Right renal pelvis (tissue), 4 donors: Measurements from ENCODE around the gene TFB1M. TPM values are rescaled to one million over a fixed set of nuclear protein-coding genes. Genes with fewer than 3 reads are reported as not detected.
"Not testable (repeated sequence)": the region's sequence is repeated elsewhere in the genome, so short reads cannot be mapped to it uniquely, and the experiment has no call there.

Source experiments
- DNase-seq, 4 donors: peaks; one replicate each; pipeline ENCODE4 v3.0.0-alpha.2; 2013; ENCODE audit warnings: low read depth in 4 of 4, low spot score in 3 of 4, missing footprints in 1 of 4
- polyA plus RNA-seq, 4 donors: library from polyadenylated mRNA; unstranded; fragments of 120-200 nt; gene quantifications; one replicate each; pipeline ENCODE4 v1.2.1, GENCODE V29; 2013; ENCODE audit not compliant: insufficient read length in 4 of 4

TFB1M gene
- 10 to 100 TPM; 17.4 to 19.5 (median 18.8) TPM for polyA plus RNA-seq

DNA sequence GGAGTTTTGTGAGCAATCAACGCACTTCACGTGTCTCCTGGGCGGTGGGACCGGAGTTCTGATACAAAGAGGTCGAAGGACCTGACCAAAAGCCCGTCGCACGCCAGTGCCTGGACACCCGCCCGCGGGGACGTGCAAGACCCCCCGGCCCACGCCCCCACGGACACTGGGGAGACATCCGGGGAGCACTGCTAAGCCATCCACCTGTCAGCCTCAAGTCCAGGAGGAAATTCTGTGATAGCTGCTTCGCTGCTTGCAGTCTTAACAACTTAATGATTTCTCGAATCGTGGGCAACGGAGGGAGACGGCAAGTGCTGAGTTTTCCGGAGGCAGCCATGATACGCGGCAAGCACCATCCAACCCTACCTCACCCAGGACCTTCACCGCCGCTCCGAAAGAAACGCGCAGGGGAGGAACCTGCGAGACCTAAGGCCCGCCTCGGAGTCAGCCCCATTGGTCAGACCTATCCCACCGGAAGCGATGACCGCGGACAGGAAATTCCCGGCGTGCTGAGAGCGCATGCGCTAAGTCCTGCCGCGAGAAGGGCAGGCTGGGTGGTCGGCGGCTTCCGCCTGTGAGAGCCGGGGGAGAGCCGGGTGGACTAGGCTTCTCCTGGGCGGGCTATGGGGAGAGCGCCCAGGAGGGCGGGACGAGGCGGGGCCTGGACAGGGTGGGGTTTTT, at the start of gene TFB1M:
Gene TFB1M, minus strand, starts transcription at position 393 of the 681 bp plus-strand sequence. Its CDS starts 56 bp downstream, at position 337.
- peak; percentile 96 to 98 (median 96) for DNase-seq

- DNase-seq: not testable (repeated sequence)
Measured at GRCh38 chr6:155364021-155364420, 49.7 kb upstream of the TFB1M start.

GRCh38 chr6:155362968-155363632, 48.8 kb upstream of the TFB1M start:
- DNase-seq: not testable (repeated sequence)

- no peak for DNase-seq
Measured at GRCh38 chr6:155354167-155354566, 39.9 kb upstream of the TFB1M start.

GRCh38 chr6:155352811-155353210, 38.5 kb upstream of the TFB1M start:
- no peak for DNase-seq

GRCh38 chr6:155352130-155352420, 37.8 kb upstream of the TFB1M start:
- no peak for DNase-seq

DNA sequence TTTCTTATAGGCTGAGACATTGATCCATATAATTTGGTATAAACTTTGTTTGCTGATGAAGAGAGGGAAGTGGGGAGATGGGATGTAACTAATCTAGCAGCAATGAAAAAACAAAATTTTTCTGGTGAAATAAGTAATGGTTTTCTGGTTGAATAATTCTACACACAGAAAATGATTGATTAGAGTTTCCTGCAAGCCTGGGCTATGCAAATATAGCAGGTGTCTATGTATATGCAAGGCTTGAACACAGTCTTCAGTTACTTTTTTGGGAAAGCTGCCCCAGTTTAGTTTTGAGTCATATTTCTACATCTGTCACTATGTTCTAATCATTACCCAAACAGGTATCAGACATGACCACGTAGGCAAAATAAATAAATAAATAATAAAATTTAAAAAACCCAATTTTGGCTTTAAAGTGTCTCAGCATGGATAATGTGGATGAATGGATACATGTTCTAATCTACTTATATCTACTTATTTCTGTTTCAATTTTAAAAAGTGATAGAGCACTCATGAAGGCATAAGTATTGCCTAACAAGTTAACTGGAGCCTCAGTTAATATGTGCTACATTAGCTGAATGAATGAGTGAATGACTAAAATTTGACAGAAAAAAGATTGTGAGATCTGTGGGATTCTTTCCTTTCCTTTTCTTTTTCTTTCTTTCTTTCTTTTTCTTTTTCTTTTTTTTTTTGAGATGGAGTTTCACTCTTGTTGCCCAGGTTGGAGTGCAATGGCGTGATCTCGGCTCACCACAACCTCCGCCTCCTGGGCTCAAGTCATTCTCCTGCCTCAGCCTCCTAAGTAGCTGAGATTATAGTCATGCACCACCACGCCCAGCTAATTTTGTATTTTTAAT, 37.2 kb upstream of the TFB1M start:
- no peak for DNase-seq

GRCh38 chr6:155349956-155350355, 35.7 kb upstream of the TFB1M start:
- DNase-seq: no peak

DNA sequence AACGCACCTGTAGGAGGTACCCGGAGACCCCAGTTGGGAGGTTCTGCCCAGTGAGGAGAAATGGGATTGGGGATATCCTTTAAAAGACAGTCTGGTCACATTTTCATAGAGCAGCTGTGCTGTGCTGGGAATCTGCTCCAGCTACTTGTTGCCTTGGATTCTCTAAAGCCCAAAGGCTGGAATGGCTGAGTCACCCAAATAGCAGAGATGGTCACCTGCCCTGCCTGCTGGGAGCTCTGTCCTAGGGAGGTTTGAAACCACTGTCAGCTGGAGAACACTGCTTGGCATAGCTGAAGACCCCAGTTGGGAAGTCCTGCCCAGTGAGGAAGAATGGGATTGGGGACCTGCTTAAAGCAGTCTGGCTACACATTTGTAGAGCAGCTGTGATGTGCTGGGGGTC, 34.8 kb upstream of the TFB1M start:
- no peak for DNase-seq

DNA sequence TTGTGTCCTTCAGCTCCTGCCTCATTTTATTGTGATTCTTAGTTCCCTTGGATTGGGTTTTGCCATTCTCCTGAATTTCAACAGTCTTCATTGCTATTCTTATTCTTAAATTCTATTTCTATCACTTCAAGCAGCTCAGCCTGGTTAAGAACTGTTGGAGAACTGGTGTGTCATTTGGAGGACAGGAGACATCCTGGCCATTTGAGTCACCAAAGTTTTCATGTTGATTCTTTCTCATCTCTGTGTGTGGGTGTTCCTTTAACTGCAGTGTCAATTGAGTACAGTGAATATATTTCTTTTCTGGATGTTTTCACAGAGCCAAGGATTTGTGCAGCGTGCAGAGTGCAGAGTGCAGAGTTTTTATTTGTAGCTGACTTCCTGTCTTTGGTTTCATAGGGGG, 33.5 kb upstream of the TFB1M start:
- DNase-seq: no peak

DNA sequence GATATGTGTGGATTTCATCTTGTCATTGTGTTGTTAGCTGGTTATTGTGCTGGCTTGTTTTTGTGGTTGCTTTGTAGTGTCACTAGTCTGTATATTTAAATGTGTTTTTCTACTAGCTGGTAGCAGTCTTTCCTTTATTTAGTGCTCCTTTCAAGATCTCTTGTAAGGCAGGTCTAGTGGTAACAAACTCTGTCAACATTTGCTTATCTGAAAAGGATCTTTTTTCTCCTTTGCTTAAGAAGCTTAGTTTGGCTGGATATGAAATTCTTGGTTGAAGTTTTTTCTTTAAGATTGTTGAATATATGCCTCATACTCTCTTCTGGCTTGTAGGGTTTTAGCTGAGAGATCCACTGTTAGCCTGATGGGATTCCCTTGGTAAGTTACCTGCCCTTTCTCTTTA, 32.7 kb upstream of the TFB1M start:
- no peak for DNase-seq

GRCh38 chr6:155344341-155345006, 30.2 kb upstream of the TFB1M start:
- DNase-seq: no peak

GRCh38 chr6:155341130-155341828, 27.0 kb upstream of the TFB1M start:
- DNase-seq: no peak

- no peak for DNase-seq
Measured at GRCh38 chr6:155340464-155341129, 26.3 kb upstream of the TFB1M start.

- not testable (repeated sequence) for DNase-seq
Measured at GRCh38 chr6:155339929-155340328, 25.6 kb upstream of the TFB1M start.

DNA sequence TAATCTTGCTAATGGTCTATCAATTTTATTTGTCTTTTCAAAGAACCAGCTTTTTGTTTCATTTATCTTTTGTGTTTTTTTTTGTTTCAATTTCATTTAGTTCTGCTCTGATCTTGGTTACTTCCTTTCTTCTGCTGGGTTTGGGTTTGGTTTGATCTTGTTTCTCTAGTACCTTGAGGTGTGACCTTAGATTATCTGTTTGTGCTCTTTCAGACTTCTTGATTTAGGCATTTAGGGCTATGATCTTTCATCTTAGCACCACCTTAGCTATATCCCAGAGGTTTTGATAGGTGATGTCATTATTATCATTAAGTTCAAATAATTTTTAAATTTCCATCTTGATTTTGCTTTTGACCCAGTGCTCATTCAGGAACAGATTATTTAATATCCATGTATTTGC, 24.0 kb upstream of the TFB1M start:
- DNase-seq: not testable (repeated sequence)

DNA sequence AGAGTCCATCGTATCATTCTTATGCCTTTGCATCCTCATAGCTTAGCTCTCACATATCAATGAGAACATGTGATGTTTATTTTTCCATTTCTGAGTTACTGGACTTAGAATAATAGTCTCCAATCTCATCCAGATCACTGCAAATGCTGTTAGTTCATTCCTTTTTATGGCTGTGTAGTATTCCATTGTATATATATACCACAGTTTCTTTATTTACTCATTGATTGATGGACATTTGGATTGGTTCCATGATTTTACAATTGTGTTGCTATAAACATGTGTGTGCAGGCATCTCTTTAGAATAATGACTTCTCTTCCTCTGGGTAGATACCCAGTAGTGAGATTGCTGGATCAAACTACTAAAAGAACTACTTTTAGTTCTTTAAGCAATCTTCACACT, 21.0 kb upstream of the TFB1M start:
- no peak for DNase-seq

DNA sequence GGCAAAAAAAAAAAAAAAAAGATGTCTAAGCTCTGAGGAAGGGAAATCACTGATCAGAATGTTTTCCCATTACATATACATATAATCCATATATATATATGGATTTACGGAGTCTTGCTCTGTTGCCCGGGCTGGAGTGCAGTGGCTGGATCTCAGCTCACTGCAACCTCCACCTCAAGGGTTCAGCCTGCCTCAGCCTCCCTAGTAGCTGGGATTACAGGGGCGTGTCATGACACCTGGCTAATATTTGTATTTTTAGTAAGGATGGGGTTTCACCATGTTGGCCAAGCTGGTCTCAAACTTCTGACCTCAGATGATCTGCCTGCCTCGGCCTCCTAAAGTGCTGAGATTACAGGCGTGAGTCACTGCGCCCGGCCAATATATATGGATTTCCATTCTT, 19.8 kb upstream of the TFB1M start:
- not testable (repeated sequence) for DNase-seq

- DNase-seq: no peak
Measured at GRCh38 chr6:155333414-155333813, 19.1 kb upstream of the TFB1M start.

- DNase-seq: no peak
Measured at GRCh38 chr6:155330922-155331321, 16.6 kb upstream of the TFB1M start.
